NCI-H2107 treated with DMSO at 0.1 percent for 48 hours (cell line): ENCODE data around the gene XKR7.
A peak's percentile ranks its signal among the peaks of the same experiment; 100 is the strongest.
"Not testable (repeated sequence)": the region's sequence is repeated elsewhere in the genome, so short reads cannot be mapped to it uniquely, and the experiment has no call there.

Experiments used
- DNase-seq: peaks from one replicate; lab custom pipeline; 2025; ENCODE audit not compliant: unreplicated experiment; lab: John Stamatoyannopoulos, UW

Gene XKR7, protein sequence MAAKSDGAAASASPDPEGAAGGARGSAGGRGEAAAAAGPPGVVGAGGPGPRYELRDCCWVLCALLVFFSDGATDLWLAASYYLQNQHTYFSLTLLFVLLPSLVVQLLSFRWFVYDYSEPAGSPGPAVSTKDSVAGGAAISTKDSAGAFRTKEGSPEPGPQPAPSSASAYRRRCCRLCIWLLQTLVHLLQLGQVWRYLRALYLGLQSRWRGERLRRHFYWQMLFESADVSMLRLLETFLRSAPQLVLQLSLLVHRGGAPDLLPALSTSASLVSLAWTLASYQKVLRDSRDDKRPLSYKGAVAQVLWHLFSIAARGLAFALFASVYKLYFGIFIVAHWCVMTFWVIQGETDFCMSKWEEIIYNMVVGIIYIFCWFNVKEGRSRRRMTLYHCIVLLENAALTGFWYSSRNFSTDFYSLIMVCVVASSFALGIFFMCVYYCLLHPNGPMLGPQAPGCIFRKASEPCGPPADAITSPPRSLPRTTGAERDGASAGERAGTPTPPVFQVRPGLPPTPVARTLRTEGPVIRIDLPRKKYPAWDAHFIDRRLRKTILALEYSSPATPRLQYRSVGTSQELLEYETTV

DNA sequence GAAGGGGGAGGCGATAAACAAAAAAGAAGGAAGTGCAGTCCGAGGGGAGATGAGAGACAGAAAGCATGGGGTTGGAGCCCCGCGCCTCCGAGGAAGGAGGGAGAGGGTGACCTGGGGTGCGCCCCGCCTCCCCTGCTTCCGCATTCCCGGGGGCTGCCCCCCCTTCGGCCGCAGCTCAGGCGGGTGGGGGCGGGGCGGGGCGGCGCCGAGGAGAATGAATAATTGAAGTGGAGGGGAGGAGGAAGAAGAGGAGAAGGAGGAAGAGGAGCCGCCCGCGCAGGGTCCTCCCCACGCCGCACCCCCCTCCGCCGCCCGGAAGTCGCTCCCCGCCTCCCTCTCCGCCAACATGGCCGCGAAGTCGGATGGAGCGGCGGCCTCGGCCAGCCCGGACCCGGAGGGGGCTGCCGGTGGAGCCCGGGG lies at the start of gene XKR7:
XKR7 (plus strand) TSS at position 322 of the 420 bp plus-strand sequence; CDS start at position 347, 25 bp downstream.
- peak; percentile 8 for DNase-seq

DNA sequence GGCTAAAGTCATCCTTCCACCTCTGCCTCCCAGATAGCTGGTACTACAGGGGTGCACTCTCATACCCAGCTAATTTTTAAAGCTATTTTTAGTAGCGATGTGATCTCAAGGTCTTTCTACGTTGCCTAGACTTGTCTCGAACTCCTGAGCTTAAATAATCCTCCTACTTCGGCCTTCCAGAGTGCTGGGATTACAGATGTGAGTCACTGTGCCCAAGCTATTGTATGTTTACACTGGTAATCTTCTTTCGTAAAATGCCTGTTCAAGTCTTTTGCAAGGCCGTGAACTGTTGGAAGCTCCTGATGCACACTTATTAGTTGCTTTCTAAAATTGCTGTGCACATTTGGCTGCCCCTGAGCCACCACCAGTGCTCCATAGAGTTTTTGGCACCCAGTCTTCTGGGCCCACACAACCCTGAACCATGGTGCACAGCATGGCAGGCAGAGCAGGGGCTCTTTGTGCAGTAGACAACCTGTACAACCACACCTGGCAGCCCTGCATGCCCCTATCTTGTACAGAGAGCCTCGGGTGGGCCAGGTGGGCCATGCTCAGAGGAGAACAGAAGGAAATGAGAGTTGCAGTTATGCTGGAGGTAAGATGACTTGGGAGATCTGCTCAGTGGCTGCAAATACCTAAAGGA lies 49.4 kb upstream of the XKR7 start:
- no peak for DNase-seq

GRCh38 chr20:31919410-31920155 lies 48.4 kb upstream of the XKR7 start:
- DNase-seq: no peak

GRCh38 chr20:31920275-31920855 lies 47.6 kb upstream of the XKR7 start:
- no peak for DNase-seq

GRCh38 chr20:31921480-31921879 lies 46.5 kb upstream of the XKR7 start:
- DNase-seq: not testable (repeated sequence)

DNA sequence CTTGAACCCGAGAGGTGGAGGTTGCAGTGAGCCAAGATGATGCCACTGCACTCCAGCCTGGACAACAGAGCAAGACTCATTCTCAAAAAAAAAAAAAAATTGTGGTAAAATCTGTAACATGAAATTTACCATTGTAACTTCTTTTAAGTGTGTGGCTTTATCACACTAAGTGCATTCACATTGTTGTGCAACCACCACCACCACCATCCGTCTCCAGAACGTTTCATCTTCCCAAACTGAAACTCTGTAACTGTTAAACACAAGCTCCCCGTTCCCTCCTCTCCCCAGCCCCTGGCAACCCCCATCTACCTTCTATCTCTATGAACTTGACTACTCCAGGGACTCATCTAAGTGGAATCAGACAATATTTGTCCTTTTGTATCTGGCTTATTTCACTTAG lies 45.8 kb upstream of the XKR7 start:
- no peak for DNase-seq

GRCh38 chr20:31922588-31922987 lies 45.4 kb upstream of the XKR7 start:
- no peak for DNase-seq

DNA sequence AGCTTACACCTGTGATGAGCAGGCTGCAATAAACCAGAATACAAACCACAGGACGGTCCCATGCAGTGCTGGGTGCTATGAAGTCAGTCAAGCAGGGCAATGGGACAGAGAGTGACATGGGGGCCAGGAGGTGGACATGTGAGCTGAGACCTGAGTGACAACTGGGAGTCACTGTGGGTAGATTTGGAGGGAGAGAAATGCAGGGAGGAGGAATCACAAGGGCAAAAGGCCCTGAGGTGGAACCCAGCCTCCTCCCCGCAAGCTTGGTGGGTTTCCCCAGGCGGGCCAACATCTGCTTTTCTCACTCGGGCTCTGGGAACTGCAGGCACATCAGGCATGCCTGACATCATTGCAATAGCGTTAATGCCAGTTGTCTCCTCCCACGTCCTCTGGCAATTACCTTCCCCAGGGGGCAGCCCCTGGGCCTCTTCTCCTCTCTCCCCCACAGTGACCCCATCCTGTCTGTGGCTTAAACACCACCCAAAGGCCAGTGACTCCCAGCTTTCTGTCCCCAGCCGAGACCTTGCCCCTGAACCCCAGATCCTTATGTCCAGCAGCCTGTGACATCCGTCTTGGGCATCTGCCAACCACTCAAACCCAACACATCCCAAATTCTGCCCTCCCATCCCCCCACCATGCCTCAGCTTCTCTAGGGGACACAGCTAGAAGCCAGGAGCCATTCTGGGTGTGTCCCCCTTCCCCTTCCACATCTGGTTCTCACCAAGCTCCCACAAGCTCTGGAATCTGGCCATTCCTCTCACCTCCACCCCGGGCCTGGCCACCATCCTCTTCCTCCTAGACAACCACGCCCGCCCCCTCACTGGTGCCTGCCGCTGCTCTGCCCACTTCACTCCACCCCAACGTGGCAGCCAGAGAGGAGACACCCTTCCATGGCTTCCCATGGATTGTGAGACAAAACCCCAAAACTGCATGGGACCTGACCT lies 44.3 kb upstream of the XKR7 start:
- DNase-seq: no peak

GRCh38 chr20:31924561-31924960 lies 43.4 kb upstream of the XKR7 start:
- DNase-seq: no peak

- DNase-seq: no peak
These were observed 42.3 kb upstream of the XKR7 start for GRCh38 chr20:31925631-31926030.

- DNase-seq: no peak
These were observed 41.5 kb upstream of the XKR7 start for GRCh38 chr20:31926493-31926892.

DNA sequence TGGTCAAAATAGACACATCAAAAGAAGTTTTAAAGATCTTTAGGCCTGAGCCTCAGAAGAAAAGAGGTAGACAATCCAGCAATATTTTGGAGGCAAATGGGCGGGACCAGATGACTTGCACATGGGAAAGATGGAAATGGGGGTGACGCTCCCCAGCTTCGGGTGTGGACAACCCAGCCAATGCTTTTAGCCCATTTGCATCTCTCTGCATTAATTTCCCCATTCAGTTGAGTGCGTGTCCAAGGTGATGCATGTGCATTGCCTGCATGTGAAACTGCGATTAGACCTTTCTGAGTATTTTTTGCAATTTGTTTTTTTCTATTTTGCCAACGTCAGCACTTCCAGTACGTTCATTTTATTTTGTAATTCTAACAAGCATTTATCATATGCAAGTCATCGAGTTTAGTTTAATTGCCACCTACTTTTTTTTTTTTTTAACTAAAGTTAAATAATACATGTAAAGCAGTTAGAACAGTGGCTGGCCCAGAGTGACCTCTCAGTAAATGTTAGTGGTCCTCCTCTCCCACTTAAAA lies 40.3 kb upstream of the XKR7 start:
- DNase-seq: no peak

- not testable (repeated sequence) for DNase-seq
These were observed 38.3 kb upstream of the XKR7 start for GRCh38 chr20:31929631-31930030.

GRCh38 chr20:31930779-31931178 lies 37.2 kb upstream of the XKR7 start:
- no peak for DNase-seq

GRCh38 chr20:31933698-31934097 lies 34.3 kb upstream of the XKR7 start:
- no peak for DNase-seq

DNA sequence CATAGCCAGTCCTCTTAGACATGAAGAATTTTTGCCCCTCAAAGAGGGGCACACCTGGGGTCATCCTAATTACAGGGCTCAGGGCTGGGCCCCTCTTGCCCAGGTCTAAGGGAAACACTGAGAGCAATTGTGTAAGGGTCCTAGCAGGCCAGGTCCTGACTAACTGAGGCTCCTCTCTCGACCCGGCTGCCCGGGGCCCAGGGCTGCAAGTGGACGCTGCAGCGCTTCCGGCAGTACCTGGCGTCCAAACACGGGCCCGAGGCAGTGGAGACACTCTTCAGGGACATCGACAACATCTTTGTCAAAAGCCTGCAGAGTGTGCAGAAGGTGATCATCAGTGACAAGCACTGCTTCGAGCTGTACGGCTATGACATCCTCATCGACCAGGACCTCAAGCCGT lies 33.5 kb upstream of the XKR7 start:
- DNase-seq: no peak

- DNase-seq: no peak
These were observed 32.8 kb upstream of the XKR7 start for GRCh38 chr20:31934968-31935764.

DNA sequence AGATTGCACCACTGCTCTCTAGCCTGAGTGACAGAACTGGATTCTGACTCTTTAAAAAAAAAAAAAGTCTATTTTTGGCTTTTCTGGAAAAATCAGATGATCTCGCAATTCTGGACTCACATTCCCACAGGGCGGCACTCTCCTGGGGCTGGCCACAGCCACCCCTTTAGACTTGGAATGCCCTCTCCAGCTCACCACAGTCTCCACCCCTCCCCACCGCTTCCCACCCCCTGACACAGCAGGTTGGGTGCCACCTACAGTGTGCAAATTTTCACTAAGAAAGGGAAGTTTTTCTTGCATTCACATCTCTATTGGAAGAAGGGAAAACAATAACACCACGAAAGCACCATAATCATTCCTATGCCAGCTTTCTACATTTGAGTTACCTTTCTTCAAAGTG lies 31.5 kb upstream of the XKR7 start:
- DNase-seq: no peak

DNA sequence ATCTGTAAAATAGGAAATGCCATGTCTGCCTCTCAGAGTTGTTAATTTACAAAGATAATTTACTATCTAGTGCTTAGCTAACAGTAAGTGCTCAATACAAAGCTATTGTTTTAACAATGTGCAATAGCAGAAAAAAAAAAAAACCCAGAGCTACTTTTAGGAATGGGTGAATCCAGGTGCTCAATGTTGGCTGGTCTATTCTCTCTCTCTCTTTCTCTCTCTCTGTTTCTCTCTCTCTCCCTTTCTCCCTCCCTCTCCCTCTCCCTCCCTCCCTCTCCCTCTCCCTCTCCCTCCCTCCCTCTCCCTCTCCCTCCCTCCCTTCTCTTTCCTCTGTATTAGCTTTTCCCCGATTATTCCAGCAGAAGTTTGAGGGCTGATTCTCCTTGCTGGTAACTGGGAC lies 30.1 kb upstream of the XKR7 start:
- no peak for DNase-seq
